Kasumi-1 (cell line): ENCODE measurements around the gene PSG11.
"Not testable (repeated sequence)": the region's sequence is repeated elsewhere in the genome, so short reads cannot be mapped to it uniquely, and the experiment has no call there.

Experiments
- DNase-seq, 2 experiments: peaks; one replicate each; lab custom pipeline; 2025; lab: John Stamatoyannopoulos, UW

The PSG11 gene

GRCh38 chr19:42988206-42988605, 38.1 kb downstream of the PSG11 start:
- not testable (repeated sequence) for DNase-seq

GRCh38 chr19:42985588-42985987, 40.7 kb downstream of the PSG11 start:
- DNase-seq, result no peak

DNA sequence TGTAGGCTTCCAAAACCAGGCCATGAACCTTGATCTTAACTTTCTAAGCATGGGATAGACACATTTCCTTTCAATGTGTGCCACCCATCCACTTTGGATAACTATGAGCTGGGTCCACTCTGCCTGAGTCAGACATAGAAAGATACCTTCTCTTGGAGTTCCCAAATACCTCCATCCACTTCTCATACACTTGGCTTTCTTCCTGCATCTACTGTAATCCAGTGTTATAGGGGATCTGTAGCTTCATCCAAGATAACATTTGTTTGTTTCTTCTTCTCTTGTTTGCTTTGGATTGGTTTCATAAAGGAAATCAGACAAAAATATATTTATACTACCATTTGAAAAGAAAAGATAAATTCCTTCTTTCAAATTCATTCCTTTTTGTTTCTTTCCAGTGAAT, 44.2 kb downstream of the PSG11 start:
- not testable (repeated sequence) for DNase-seq

DNA sequence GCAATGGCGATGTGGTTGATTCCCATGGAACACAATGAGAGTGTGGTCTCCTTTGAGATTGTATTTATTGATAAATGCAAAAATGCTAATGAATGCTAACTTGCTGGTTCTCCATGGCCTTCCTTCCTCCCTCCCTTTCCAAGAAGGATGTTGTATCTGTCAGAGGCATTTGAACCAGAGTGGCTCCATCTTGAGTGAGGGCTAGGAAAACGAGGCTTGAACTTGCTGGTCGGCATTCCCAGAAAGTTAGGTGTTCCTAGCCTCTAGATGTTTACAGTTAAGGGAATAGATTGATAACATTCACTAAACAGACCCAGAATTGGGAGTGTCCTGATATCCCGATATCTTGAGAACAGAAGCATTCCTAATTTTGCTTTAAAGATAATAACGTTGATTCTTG, 54.8 kb downstream of the PSG11 start:
- not testable (repeated sequence) for DNase-seq

- no peak for DNase-seq
Observed at GRCh38 chr19:42965176-42965575, 61.1 kb downstream of the PSG11 start.

DNA sequence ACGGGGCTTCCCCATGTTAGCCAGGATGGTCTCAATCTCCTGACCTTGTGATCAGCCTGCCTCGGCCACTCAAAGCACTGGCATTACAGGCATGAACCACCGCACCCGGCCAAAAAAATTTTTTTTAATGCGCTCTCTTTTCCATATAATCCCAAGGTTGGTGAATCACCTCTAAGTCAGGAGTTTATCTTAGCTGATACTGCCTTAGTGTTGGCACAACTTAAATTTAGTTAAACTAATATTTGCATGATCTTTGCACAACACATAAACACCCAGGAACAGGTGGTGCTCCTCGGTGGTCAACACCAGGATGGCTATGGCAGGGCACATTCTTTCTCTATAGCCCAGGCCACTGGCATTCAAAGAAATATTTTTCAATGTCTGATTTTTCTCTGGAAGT, 65.2 kb downstream of the PSG11 start:
- DNase-seq, result no peak
